H1 (cell line): ENCODE measurements around the gene DCP1B. TPM values are rescaled to one million over a fixed set of nuclear protein-coding genes. Genes with fewer than 3 reads are reported as not detected.

ENCODE experiments used
- ASH2L ChIP-seq: fragments of 200-600, 300-600 bp; sonication (generic); IDR thresholded peaks from one replicate; pipeline ENCODE4 v1.7.1; 2017; ENCODE audit warnings: low read length
- CBX8 ChIP-seq: fragments of 300-800, 300-1000 bp; sonication (generic); IDR thresholded peaks from 2 replicates; pipeline ENCODE4 v1.7.1; 2016; ENCODE audit warnings: low read depth, low read length, borderline replicate concordance
- CEBPB ChIP-seq: IDR thresholded peaks from 2 replicates; pipeline ENCODE4 v1.6.1; 2012; ENCODE audit warnings: low read depth, low read length
- CTBP2 ChIP-seq: IDR thresholded peaks from 2 replicates; pipeline ENCODE4 v1.7.0; 2011; ENCODE audit warnings: borderline replicate concordance, mild to moderate bottlenecking, moderate library complexity, mixed read lengths, low read length; ENCODE audit not compliant: insufficient read depth, insufficient read length
- EP300 ChIP-seq, 2 experiments: IDR thresholded peaks; 1 replicate in 1 of 2; 2 replicates in 1 of 2; pipeline ENCODE4 v1.6.1; 2011 to 2012; ENCODE audit warnings: low read depth in 2 of 2, low read length in 2 of 2, mild to moderate bottlenecking in 2 of 2, borderline replicate concordance in 1 of 2, inconsistent platforms in 1 of 2, moderate library complexity in 1 of 2
- GABPA ChIP-seq: IDR thresholded peaks from 2 replicates; pipeline ENCODE4 v1.6.1; 2011; ENCODE audit warnings: mild to moderate bottlenecking, low read length, moderate library complexity, borderline replicate concordance; ENCODE audit not compliant: insufficient read depth
- GTF2F1 ChIP-seq: IDR thresholded peaks from 2 replicates; pipeline ENCODE4 v1.6.1; 2012; ENCODE audit warnings: low read depth, low read length, improper control_type of control experiment, borderline replicate concordance
- KDM4A ChIP-seq: IDR thresholded peaks from one replicate; pipeline ENCODE4 v1.7.1; 2012; ENCODE audit warnings: low read depth, mild to moderate bottlenecking, moderate library complexity, low read length, inconsistent platforms; ENCODE audit not compliant: severe bottlenecking
- MAFK ChIP-seq: IDR thresholded peaks from 2 replicates; pipeline ENCODE4 v1.6.1; 2012; ENCODE audit warnings: low read depth, mild to moderate bottlenecking, improper control_type of control experiment, low read length
- POLR2AphosphoS5 ChIP-seq: IDR thresholded peaks from 2 replicates; pipeline ENCODE4 v1.6.1; 2011; ENCODE audit warnings: low read depth, low read length
- RFX5 ChIP-seq: IDR thresholded peaks from 2 replicates; pipeline ENCODE4 v1.6.1; 2011; ENCODE audit warnings: low read depth, low read length, improper control_type of control experiment, borderline replicate concordance
- RXRA ChIP-seq: IDR thresholded peaks from 2 replicates; pipeline ENCODE4 v1.6.1; 2011; ENCODE audit warnings: low read depth, mild to moderate bottlenecking, low read length, moderate library complexity; ENCODE audit not compliant: insufficient read depth
- SIX5 ChIP-seq: IDR thresholded peaks from 2 replicates; pipeline ENCODE4 v1.6.1; 2011; ENCODE audit warnings: mild to moderate bottlenecking, low read depth, low read length
- SP2 ChIP-seq: IDR thresholded peaks from 2 replicates; pipeline ENCODE4 v1.6.1; 2012; ENCODE audit warnings: mild to moderate bottlenecking, low read length, inconsistent platforms
- TAF1 ChIP-seq: IDR thresholded peaks from 2 replicates; pipeline ENCODE4 v1.6.1; 2011; ENCODE audit warnings: mild to moderate bottlenecking, low read depth, low read length
- polyA plus RNA-seq, 7 experiments: library from polyadenylated mRNA; depleted of rRNA in 3 of 7; stranded (reverse) in 5 of 7; unstranded in 2 of 7; fragments of >200 nt in 5 of 7; fragments of 200-250 nt in 2 of 7; gene quantifications; 1 replicate in 5 of 7; 2 replicates in 1 of 7; 4 replicates in 1 of 7; pipeline versions ENCODE4 v1.2.1 to v1.2.3, GENCODE V29; 2011 to 2013; ENCODE audit warnings: missing spikeins in 2 of 7, mixed read lengths in 2 of 7
- total RNA-seq: library from RNA; stranded (reverse); fragmentation: NEBNext Ultra II Directional; extraction: Animal tissue kit (Norgen Biotek cat#: 25700); gene quantifications from 2 replicates; pipeline ENCODE4 v1.2.1, GENCODE V29; 2021
- TF ChIP-seq, protein P1 (sequence below): IDR thresholded peaks from 2 replicates; pipeline ENCODE4 v1.6.1; 2012; ENCODE audit warnings: inconsistent platforms
- TF ChIP-seq, protein P2 (sequence below): IDR thresholded peaks from 2 replicates; pipeline ENCODE4 v1.6.1; 2011; ENCODE audit warnings: low read length, improper control_type of control experiment
- TF ChIP-seq, protein P3 (sequence below): IDR thresholded peaks from 2 replicates; pipeline ENCODE4 v1.6.1; 2011; ENCODE audit warnings: low read depth, mild to moderate bottlenecking, low read length; ENCODE audit not compliant: insufficient read depth
- TF ChIP-seq, protein P4 (sequence below), 3 experiments: IDR thresholded peaks; 1 replicate in 2 of 3; 2 replicates in 1 of 3; pipeline versions ENCODE4 v1.5.1 to v1.6.1; 2011; ENCODE audit warnings: low read length in 3 of 3, mild to moderate bottlenecking in 3 of 3, inconsistent platforms in 2 of 3, low read depth in 1 of 3, moderate library complexity in 1 of 3; ENCODE audit not compliant: insufficient read depth in 1 of 3; ENCODE audit errors: control extremely low read depth in 1 of 3

DCP1B gene
- total and polyA plus RNA-seq, 2 of the 8 experiments (the other 6 are each of a cell fraction or from before 2014, with no cell fraction given): 14.8 to 29.0 TPM

DNA sequence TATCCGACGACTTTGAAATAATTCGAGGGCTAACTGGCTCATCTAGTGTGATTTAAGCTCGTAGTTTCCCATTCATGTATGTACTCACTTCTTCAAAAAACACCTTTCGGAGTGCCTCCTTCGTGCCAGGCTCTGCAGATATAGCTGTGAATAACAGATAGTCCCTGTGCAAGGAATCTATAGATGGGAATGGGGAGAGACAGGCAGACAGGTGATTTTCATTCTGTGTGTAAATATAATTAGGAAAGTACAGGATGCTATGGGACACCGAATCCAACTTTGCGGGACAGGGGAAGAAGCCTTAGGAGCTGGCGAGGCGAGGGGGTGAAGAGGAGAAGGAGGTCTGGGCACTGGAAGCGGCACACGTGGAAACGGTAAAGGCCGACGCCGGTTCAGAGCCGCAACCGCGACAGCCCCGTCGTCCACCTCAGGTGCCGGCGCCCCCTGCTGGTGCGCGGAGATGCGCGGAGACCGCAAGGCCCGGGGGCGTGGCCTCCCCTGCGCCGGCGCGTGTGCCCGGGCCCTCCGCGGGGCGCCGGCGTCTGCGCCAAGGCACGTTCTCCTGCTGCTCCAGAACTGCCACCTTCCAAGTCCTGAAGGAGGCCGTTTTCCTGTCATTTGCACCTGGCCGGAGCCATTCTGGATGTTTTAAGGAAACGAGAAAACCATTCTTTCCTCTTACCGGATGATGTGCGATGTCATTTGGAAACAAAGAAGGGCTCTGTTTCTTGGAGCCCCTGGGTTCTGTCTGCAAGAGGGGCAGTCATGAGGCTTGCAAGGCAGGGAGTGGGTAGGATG lies 30.6 kb upstream of the DCP1B start (continued):
- TF ChIP-seq, protein P1, sequence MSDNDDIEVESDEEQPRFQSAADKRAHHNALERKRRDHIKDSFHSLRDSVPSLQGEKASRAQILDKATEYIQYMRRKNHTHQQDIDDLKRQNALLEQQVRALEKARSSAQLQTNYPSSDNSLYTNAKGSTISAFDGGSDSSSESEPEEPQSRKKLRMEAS: peak; percentile 95
- TF ChIP-seq CBX8 (no peak), POLR2AphosphoS5 (no peak), ASH2L (peak; percentile 37), GTF2F1 (no peak), RFX5 (no peak), RXRA (no peak), MAFK (no peak), GABPA (0 out of 2 replicates have a peak, but pooled peaks have one; percentile 45), SP2 (no peak), CTBP2 (no peak), KDM4A (peak; percentile 31), SIX5 (no peak), TAF1 (no peak), EP300 (IDR thresholded peaks at IDR 0.05; ENCODE audit: borderline replicate concordance in 1 of 2, low read depth in 2 of 2, low read length in 2 of 2) (no peak), CEBPB (no peak)
- TF ChIP-seq, protein P2, sequence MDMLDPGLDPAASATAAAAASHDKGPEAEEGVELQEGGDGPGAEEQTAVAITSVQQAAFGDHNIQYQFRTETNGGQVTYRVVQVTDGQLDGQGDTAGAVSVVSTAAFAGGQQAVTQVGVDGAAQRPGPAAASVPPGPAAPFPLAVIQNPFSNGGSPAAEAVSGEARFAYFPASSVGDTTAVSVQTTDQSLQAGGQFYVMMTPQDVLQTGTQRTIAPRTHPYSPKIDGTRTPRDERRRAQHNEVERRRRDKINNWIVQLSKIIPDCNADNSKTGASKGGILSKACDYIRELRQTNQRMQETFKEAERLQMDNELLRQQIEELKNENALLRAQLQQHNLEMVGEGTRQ: peak; percentile 9; the same call in 1 of the 2 replicates
- TF ChIP-seq, protein P3, sequence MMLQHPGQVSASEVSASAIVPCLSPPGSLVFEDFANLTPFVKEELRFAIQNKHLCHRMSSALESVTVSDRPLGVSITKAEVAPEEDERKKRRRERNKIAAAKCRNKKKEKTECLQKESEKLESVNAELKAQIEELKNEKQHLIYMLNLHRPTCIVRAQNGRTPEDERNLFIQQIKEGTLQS: no peak
- TF ChIP-seq, protein P4, sequence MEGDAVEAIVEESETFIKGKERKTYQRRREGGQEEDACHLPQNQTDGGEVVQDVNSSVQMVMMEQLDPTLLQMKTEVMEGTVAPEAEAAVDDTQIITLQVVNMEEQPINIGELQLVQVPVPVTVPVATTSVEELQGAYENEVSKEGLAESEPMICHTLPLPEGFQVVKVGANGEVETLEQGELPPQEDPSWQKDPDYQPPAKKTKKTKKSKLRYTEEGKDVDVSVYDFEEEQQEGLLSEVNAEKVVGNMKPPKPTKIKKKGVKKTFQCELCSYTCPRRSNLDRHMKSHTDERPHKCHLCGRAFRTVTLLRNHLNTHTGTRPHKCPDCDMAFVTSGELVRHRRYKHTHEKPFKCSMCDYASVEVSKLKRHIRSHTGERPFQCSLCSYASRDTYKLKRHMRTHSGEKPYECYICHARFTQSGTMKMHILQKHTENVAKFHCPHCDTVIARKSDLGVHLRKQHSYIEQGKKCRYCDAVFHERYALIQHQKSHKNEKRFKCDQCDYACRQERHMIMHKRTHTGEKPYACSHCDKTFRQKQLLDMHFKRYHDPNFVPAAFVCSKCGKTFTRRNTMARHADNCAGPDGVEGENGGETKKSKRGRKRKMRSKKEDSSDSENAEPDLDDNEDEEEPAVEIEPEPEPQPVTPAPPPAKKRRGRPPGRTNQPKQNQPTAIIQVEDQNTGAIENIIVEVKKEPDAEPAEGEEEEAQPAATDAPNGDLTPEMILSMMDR (IDR thresholded peaks at IDR 0.05; ENCODE audit: control extremely low read depth in 1 of 3, insufficient read depth in 1 of 3, low read depth in 1 of 3, low read length in 3 of 3): peak; percentile 85 to 89 (median 88)
